ENCODE results near the gene UQCRC2. TPM values are rescaled to one million over a fixed set of nuclear protein-coding genes. Genes with fewer than 3 reads are reported as not detected.
"Not testable (repeated sequence)": the region's sequence is repeated elsewhere in the genome, so short reads cannot be mapped to it uniquely, and the experiment has no call there.

The UQCRC2 gene
- total RNA-seq, 1 donor from 2014 or later = 66.3 TPM

DNA sequence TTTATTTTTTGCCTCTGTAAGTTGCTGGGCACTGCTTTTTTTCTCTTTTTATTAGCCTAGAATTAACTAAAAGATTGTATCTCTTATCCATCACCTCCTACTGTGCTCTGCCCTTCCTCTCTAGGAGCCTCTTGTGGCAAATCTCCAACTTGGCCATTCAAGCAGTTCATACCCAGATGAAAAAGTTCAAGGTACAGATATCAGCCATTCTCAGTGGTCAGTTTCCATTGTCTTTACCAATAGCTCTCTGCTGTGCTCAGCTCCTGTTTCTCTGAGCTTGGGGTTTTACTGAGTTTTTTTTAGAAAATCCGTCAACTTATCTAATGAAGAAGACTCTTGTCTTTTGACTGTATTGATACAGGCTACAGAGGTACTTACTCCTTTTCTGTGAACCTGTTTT is 70.3 kb downstream of the UQCRC2 start:
- intact Hi-C loops (cut with DNase I) = no loop called here
- H3K36me3 ChIP-seq = no peaks in the 10 kb centered on the region

DNA sequence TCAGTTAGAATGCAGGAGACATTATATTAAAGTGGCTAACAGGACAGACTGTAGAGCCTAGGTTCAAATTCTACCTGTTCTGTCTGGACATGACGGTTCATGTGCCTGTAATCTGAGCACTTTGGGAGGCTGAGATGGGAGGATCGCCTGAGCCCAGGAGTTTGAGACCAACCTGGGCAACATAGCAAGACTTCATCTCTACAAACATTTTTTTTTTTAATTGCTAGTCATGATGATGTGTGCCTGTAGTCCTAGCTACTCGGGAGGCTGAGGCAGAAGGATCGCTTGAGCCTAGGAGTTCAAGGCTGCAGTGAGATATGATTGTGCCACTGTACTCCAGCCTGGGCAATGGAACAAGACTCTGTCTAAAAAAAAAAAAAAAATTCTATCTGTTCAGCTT is 71.6 kb downstream of the UQCRC2 start:
- H3K27me3 ChIP-seq; intact Hi-C loops (cut with DNase I); H3K9me3 ChIP-seq; H3K27ac ChIP-seq; H3K4me3 ChIP-seq; H3K4me1 ChIP-seq; H3K36me3 ChIP-seq; DNase-seq (ENCODE audit: low spot score in 2 of 2): not testable (repeated sequence)

More for the DNA sequence above, 70.3 kb downstream of the UQCRC2 start:
- DNase-seq (ENCODE audit: low spot score in 2 of 2) = no peak
- H3K27ac ChIP-seq = no peak overlapping the region
- no peak overlapping the region for H3K4me3 ChIP-seq
- no peaks in the 10 kb centered on the region for H3K9me3 ChIP-seq
- no peaks in the 10 kb centered on the region for H3K27me3 ChIP-seq
- peaks cover 0 to 3% of the 10 kb centered on the region in 2 donors for H3K4me1 ChIP-seq
- TF ChIP-seq, protein P1, sequence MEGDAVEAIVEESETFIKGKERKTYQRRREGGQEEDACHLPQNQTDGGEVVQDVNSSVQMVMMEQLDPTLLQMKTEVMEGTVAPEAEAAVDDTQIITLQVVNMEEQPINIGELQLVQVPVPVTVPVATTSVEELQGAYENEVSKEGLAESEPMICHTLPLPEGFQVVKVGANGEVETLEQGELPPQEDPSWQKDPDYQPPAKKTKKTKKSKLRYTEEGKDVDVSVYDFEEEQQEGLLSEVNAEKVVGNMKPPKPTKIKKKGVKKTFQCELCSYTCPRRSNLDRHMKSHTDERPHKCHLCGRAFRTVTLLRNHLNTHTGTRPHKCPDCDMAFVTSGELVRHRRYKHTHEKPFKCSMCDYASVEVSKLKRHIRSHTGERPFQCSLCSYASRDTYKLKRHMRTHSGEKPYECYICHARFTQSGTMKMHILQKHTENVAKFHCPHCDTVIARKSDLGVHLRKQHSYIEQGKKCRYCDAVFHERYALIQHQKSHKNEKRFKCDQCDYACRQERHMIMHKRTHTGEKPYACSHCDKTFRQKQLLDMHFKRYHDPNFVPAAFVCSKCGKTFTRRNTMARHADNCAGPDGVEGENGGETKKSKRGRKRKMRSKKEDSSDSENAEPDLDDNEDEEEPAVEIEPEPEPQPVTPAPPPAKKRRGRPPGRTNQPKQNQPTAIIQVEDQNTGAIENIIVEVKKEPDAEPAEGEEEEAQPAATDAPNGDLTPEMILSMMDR (IDR thresholded peaks at IDR 0.05) = no peak

DNA sequence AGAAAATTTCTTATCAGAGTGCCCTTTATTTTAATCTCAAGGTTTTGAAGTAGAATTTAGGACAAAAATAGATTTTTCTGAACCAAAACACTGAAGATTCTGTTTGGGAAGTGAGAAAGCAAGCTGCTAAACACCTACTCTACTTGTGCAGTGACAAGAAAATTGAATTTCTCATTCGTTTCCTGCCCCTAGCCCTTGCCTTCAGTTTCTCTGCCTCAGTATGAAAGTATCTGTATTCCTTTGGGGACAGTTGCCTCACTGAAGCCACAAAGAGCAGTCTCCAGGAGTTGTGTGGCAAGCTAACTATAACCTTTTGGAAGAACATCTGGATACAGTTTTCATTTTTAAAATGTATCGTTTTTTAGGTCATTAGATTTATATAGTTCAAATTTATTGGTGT is 74.5 kb downstream of the UQCRC2 start:
- TF ChIP-seq, protein P1 (IDR thresholded peaks at IDR 0.05) = no peak
- H3K27ac ChIP-seq = no peak overlapping the region
- H3K9me3 ChIP-seq = no peaks in the 10 kb centered on the region
- no peaks in the 10 kb centered on the region for H3K27me3 ChIP-seq
- H3K4me1 ChIP-seq = peaks cover 0 to 3% of the 10 kb centered on the region in 2 donors
- intact Hi-C loops (cut with DNase I) = no loop called here
- no peak overlapping the region for H3K4me3 ChIP-seq
- no peaks in the 10 kb centered on the region for H3K36me3 ChIP-seq
- no peak for DNase-seq (ENCODE audit: low spot score in 2 of 2)

DNA sequence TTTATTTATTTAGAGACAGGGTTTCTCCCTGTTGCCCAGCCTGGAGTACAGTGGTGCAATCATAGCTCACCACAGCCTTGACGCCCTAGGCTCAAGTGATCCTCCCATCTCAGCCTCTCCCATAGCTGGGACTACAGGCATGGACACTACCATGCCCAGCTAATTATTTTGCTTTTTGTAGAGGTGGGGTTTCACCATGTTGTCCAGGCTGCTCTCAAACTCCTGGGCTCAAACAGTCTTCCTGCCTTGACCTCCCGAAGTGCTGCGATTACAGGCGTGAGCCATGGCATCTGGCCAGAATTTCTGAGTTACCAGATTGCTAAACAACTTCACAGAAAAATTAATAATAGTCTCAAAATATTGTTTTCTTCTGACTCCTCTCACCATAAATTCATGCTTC is 76.5 kb downstream of the UQCRC2 start:
- TF ChIP-seq, protein P1 (IDR thresholded peaks at IDR 0.05) = no peak
- peaks cover 0 to 3% of the 10 kb centered on the region in 2 donors for H3K4me1 ChIP-seq
- no peaks in the 10 kb centered on the region for H3K9me3 ChIP-seq
- no peak overlapping the region for H3K4me3 ChIP-seq
- no peak overlapping the region for H3K27ac ChIP-seq
- H3K27me3 ChIP-seq = no peaks in the 10 kb centered on the region
- H3K36me3 ChIP-seq = no peaks in the 10 kb centered on the region
- DNase-seq (ENCODE audit: low spot score in 2 of 2) = no peak
- intact Hi-C loops (cut with DNase I) = no loop called here

DNA sequence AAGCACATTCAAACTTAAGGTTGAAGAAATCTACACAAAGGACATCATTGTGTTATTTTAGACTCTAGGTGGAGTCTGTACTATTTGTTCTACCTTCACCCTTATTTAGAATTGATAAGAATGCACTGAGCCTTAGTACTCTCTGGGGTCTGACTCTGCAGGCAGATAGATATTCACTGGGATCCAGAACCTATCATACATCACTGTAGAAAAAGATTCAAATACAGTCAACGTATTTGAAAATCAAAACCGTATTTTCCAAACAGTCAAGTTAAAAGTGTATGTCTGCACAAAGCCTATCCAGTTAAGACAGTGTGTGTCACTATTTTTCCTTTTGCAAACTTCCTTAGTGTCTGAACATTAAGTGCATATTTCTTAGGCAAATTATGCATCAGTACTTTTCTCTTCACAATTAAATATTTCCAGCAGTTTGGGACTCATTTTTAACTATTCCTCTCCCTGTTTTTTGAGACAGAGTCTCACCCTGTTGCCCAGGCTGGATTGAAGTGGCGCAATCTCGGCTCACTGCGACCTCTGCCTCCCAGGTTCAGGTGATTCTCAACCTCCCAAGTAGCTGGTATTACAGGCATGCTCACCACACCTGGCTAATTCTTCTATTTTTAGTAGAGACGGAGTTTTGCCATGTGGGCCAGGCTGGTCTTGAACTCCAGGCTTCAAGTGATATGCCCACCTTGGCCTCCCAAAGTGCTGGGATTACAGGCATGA is 77.1 kb downstream of the UQCRC2 start:
- TF ChIP-seq, protein P1 (IDR thresholded peaks at IDR 0.05) = no peak
- intact Hi-C loops (cut with DNase I) = no loop called here
- Histone ChIP-seq H3K27ac (no peak overlapping the region), H3K4me3 (no peak overlapping the region), H3K36me3 (no peaks in the 10 kb centered on the region), H3K27me3 (no peaks in the 10 kb centered on the region), H3K9me3 (no peaks in the 10 kb centered on the region), H3K4me1 (peaks cover 0 to 3% of the 10 kb centered on the region in 2 donors)
- DNase-seq (ENCODE audit: low spot score in 2 of 2) = no peak

DNA sequence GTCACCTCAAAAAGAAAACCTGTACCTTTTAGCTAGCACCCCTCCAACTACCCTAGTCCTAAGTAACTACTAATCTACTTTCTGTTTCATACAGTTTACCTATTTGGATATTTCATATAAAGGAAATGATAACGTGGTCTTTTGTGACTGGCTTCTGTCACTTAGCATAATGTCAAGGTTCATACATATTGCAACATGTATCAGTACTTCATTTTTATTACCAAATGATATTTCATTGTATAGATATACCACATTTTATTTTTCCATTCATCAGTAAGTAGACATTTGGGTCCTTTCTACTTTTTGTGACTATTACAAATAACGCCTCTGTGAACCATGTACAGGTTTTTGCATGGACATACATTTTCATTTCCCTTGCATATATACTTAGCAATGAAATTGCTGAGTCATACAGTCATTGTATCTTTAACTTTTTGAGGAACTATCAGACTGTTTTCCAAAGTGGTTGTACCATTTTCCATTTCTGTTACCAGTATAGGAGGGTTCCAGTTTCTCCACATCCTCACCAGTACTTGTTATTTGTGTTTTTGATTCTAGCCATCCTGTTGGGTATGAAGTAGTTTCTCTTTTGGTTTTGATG is 78.4 kb downstream of the UQCRC2 start:
- Histone ChIP-seq H3K27ac (no peak overlapping the region), H3K4me1 (peaks cover 0 to 3% of the 10 kb centered on the region in 2 donors), H3K9me3 (no peaks in the 10 kb centered on the region), H3K36me3 (no peaks in the 10 kb centered on the region), H3K27me3 (no peaks in the 10 kb centered on the region), H3K4me3 (no peak overlapping the region)
- TF ChIP-seq, protein P1 (IDR thresholded peaks at IDR 0.05) = no peak
- intact Hi-C loops (cut with DNase I) = no loop called here
- no peak for DNase-seq (ENCODE audit: low spot score in 2 of 2)

Data from ascending aorta (tissue), 2 donors.